C4-2B (cell line): Measurements from ENCODE around the gene SPDYE4.

ENCODE experiments used
- CTCF ChIP-seq: fragments of 450-650 bp; conservative IDR thresholded peaks from 2 replicates; pipeline ENCODE4 v1.5.1; 2017; ENCODE audit warnings: mild to moderate bottlenecking
- ZFX ChIP-seq: fragments of 450-650 bp; IDR thresholded peaks from 2 replicates; pipeline ENCODE4 v1.6.1; 2017

GRCh38 chr17:8757189-8757588 lies 1.2 kb downstream of the SPDYE4 start:
- TF ChIP-seq CTCF (no peak), ZFX (no peak)
